GM18498 (cell line): ENCODE results near the gene ACOT11.

ENCODE experiments used
- ATAC-seq: cut with Tn5 transposase; IDR thresholded peaks from one replicate; pipeline ENCODE4 v1.9.1; 2021; ENCODE audit warnings: mild to moderate bottlenecking, moderate library complexity; ENCODE audit not compliant: unreplicated experiment

The ACOT11 gene

DNA sequence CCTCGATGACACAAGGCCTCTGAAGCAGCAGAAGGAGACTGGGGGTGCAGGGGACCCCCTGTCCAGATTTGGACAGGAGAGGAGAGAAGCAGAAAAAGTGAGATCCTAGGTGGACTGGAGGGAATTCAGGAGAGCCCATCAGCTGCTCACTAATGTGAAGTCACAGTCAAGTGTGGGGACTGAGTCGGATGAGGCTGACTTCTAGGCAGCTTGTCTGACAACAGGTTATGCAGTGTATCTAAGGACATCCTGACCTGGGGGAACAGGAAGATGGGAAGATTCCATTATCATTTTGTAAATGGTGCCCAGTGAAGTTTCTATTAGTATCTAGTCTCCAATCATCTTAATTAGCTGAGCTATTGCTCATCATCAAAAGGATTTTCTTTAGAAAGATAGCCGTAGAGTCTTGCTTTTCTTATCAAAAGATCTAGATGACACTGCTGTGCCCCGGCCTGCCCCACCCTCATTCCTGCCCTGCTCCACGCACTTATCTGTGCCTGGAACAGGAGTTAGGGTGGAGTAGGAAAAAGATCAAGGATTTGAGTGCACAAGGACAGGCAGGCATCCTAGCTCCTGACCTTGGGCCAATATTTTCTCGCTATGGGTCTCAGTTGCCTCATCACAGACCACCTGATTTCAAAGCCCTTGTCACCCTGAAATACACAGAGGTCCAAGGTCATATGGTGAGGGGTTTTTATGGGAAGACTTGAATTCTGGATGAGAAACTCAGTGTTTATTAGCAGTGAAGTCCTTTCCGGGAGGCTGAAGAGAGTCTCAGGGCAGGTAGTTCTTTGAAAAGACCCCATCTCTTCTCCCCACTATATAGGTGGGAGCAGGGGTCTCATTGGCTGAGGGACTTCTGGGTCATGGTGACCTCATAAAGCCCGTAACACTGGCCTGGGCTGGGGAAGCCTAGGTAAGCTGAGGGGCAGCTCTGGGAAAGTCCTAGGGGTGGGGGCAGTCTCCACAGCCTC lies 93.1 kb downstream of the ACOT11 start, which contains the start of gene MROH7:
TSS of gene MROH7 (plus strand) at position 924 of the 974 bp plus-strand sequence. CDS start 11,141 bp downstream, outside the sequence.
- no peak for ATAC-seq

DNA sequence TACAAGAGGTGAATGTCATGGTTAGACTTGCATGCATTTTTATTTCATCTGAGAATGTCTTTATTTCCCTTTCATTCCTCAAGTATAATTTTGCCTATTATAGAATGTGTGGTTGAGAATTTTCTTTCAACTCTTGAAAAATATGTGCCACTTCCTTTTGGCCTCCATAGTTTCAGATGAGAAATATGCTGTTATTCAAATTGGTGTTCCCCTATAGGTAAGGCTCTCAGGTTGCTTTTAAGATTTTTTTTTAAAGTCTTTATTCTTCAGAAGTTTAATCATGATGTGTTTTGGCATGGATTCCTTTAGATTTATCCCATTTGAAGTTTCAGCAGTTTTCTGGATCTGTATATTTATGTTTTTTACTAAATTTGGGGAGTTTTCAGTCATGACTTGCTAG lies 95.7 kb downstream of the ACOT11 start:
- ATAC-seq, result no peak

DNA sequence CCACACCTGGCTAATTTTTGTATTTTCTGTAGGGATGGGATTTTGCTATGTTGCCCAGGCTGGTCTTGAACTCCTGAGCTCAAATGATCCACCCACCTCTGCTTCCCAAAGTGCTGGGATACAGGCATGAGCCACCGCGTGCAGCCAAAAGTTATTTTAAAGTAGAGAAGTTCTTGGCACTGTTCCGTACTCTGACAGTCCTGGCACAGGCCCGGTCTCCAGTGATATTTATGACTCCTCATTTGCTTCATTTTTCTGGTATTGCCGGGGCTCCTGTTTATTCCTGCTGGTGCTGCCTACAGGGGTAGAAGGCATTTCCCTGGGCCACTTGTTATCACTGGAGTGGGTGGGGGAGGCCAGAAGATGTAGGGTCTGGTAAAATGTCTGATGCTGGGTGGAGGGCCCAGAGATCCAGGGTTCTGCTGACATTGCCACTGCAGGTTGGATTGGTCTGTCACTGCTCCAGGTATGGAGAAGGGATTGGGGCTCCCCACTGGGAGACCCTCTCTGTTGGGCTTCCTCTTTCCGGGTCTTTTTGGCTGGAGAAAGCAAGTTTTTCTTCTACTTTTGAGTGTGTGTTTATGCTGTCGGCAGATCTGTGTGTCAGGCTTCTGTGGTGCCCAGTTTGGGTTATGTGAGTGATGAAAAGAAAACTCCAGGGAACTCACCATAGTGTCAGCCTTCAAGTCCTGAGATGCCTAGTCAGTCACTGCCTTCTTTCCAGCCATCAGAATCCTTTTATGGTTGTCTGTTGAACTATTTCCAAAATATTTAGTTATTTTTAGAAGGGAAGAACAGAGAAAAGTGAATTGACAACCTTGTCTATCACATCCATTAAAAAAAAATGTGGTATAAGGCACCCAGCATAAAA lies 98.0 kb downstream of the ACOT11 start:
- ATAC-seq, result no peak

DNA sequence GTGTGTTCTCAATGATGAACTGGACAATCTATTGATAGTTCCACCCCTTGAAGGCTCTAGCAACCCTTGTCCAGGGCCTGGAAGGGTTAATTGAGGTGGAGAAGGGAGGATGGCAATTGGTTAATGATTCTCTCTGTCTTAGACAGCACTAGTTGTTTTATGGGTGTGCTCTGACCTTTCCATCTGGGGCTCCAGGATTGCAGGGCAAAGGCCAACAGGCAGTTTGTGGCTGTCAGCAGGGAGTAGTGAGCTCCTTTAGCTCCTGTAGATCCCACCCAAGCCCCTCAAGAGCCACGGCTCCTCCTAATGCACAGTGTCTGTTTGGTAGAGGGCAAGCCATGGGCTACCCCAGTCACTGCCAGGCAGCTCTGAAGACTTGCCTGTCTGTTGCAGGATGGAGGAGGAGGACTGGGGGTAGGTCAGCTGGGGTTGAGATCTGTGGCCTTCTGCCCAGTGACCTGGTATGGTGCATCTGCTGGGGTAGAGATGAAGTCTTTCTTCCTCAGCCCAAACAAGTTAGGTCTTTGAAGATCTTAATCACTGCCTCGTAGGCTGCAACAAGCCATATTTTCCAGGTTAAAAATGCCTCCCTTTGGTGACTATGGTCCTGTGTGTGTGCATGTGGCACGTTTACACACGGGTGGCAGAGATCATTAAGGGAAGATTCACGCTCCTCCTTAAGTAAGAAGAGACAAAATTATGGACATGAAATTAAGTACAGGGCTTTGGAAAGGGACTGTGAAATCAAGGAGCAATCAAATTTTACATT lies 101.3 kb downstream of the ACOT11 start:
- no peak for ATAC-seq

DNA sequence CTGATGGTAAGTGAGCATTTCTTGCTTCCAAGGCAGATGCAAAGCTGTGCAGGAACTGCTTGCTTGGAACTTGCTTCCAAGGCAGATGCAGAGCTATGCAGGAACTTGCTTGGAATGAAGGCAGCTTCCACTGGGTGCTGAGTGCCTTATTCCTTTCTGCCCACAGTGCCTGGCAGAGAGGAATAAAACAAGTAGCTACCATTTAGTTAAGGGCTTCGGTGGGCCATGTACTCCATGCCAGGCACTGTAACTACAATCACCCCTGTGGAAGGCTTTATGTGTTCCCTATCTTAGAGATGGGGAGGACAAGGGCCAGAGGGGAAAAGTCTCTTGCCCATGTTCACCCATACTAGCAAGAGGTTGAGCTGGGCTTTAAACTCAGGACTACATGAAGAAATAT lies 101.9 kb downstream of the ACOT11 start:
- ATAC-seq, result no peak

DNA sequence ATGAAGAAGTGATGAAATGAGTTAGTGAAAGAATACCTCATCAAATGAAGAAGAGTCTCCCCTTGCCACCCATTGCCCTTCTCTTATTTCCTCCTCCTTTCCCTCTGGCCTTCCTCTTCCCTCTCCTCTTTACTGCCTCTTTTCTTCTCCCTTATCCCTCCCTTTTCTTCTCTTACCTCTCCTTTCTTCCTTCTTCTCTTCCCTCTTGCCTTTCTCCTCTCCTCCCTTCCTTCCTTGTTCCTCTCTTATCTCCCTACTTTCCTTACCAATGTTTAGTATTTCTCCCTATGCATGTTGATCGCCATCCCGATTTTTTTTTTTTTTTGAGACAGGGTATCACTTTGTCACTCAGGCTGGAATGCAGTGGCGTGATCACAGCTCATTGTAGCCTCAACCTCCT lies 102.4 kb downstream of the ACOT11 start:
- no peak for ATAC-seq

DNA sequence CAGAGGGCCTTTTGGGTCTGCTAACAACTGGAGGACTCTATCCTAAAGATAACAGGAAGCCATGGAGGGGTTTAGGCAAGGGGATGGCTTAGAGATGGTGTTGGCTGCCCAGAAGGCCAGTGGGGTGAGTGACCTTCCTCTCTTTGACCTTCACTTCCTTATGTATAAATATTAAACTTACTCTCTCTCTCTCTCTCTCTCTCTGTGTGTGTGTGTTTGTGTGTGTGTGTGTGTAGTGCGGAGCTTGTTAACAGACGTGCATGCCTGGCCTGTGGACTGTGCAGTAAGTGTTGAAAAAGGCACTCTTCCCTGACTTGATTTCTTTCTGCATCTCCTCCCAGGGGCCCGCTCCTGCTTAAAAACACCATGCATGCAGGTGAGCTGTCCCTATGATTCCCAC lies 103.6 kb downstream of the ACOT11 start:
- ATAC-seq, result no peak

DNA sequence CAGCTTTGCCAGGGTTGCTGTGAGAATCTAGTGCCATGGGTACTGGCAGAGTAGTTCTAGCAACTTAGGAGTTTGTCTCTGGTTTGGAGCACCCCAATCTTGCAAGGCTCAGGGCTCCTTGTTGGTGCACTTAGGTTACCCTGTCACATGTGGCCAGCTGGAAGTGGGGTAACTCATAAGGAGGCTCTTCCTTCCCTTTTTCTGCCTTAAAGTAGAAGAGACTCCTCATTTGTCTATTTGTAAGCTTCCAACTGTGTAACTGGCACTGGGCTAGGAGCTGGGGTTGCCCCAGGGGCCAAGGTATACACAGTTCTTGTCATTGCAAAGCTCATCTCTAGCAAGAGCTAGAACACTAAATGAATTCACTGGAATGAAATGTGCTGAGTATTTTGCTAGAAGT lies 104.1 kb downstream of the ACOT11 start:
- ATAC-seq, result no peak

DNA sequence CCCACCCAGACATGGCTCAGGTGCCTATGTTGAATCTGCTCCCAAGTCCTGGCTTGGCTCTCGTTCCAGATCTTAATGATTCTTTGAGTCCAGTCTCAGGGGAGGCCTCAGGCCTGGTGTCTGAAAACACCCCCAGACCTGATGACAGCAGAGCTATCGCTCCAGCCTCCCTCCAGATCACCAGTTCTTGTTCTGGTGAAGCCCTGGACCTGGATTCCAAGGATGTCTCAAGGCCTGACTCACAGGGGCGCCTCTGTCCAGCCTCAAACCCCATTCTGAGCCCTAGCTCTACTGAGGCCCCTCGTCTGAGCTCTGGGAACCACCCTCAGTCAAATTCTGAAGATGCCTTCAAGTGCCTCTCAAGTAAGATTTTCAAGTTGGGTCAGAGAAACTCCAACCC lies 105.0 kb downstream of the ACOT11 start:
- ATAC-seq, result no peak

DNA sequence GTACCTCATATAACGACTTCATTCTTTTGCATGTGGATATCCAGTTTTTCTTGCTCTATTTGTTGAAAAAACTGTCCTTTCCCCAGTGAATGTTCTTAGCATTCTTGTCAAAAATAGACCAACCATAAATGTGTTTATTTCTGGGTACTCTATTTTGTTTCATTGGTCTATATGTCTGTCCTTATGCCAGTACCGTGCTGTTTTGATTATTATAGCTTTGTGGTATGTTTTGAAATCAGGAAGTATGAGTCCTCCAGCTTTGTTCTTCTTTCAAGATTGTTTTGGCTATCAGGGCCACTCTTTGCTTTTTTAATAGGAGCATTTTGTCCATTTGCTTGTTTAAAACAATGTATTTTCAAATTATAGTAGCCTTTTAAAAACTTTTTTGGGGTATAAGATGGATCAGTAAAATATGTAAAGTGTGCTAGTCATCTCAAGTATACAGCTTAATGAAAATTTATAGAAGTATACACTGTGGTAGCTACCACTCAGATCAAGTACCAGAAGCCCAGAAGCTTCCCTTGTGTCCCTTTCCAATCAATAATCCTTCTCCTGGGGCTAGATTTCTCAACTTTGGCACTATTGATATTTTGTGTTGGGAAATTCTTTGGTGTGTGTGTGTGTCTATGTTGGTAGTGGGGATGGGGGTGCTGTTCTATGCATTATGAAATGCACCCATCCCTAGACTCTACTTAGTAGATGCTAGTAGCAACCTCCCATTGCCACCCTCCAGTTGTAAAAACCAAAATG lies 110.3 kb downstream of the ACOT11 start:
- ATAC-seq, result no peak
